HFFc6 (cell line): ENCODE results near the gene FOXJ2. TPM values are rescaled to one million over a fixed set of nuclear protein-coding genes. Genes with fewer than 3 reads are reported as not detected.
"Not testable (repeated sequence)": the region's sequence is repeated elsewhere in the genome, so short reads cannot be mapped to it uniquely, and the experiment has no call there.

Experiments
- DNase-seq: peaks from one replicate; pipeline ENCODE4 v3.0.0-alpha.2; 2018
- H3K27ac Mint-ChIP-seq: 2 replicates; pipeline ENCODE4 v1.8.0; 2020; ENCODE audit warnings: mild to moderate bottlenecking, mixed read lengths
- H3K27me3 Mint-ChIP-seq: 2 replicates; pipeline ENCODE4 v1.8.0; 2021; ENCODE audit warnings: mild to moderate bottlenecking, moderate library complexity, mixed read lengths; ENCODE audit not compliant: insufficient read depth
- H3K36me3 Mint-ChIP-seq: 2 replicates; pipeline ENCODE4 v1.8.0; 2021; ENCODE audit warnings: low read depth, mixed read lengths
- H3K4me1 Mint-ChIP-seq: 2 replicates; pipeline ENCODE4 v1.8.0; 2020; ENCODE audit warnings: low read depth, mixed read lengths
- H3K4me3 Mint-ChIP-seq: 2 replicates; pipeline ENCODE4 v1.8.0; 2020; ENCODE audit warnings: mild to moderate bottlenecking, moderate library complexity, mixed read lengths
- H3K9me3 Mint-ChIP-seq: 2 replicates; pipeline ENCODE4 v1.8.0; 2020; ENCODE audit warnings: mild to moderate bottlenecking, mixed read lengths
- CTCF ChIP-seq: fragments of 200-600 bp; sonication (generic); IDR thresholded peaks from 2 replicates; pipeline ENCODE4 v1.5.0; 2021; ENCODE audit warnings: antibody characterized with exemption, mild to moderate bottlenecking
- total RNA-seq, 6 experiments: library from RNA; stranded (reverse); fragmentation: NEBNext Ultra II Directional; extraction: Animal tissue kit (Norgen Biotek cat#: 25700); gene quantifications; 2 replicates in 1 of 6; 3 replicates in 5 of 6; pipeline ENCODE4 v1.2.3, GENCODE V29; 2021

The FOXJ2 gene
- total RNA-seq, 6 experiments from 2014 or later: 15.3 to 17.5 (median 15.9) TPM

DNA sequence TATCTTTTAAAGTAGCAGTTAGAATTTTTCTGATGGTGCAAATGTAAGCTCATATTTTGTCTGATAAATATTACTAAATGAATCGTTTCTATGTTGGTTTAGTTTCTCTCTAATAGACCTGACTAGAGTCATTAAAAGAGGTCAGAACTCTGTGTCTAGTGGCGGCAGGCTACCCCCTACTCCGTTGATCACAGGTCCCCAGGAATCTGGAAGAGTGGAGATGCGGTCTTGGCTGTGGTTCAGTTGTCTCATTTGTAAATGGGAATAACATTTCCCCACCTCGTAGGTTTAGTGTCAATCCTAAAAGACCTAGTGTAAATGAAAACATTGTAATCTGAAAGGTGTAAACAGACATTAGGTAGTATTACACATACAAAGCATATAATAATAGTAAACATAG, 4.7 kb upstream of the FOXJ2 start:
- Mint-ChIP-seq H3K4me1 (peaks cover 28% of the 10 kb centered on the region), H3K36me3 (no peaks in the 10 kb centered on the region), H3K27ac (peak overlapping the region; percentile 100), H3K9me3 (no peaks in the 10 kb centered on the region), H3K27me3 (no peaks in the 10 kb centered on the region; the same call in 1 of the 2 replicates), H3K4me3 (peak overlapping the region; percentile 95)
- TF ChIP-seq CTCF: no peak
- DNase-seq: no peak

DNA sequence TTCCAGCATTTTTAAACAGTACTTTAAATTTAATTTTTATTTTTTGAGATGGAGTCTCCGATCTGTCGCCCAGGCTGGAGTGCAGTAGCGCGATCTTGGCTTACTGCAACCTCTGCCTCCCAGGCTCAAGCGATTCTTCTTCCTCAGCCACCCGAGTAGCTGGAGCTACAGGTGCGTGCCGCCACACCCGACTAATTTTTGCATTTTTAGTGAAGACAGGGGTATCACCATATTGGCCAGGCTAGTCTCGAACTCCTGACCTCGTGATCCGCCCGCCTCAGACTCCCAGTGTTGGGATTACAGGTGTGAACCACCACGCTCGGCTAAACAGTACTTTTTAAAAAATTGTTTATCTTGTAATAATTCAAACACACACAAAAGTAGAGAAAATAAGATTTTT, 4.2 kb upstream of the FOXJ2 start:
- no peak overlapping the region for H3K4me3 Mint-ChIP-seq
- H3K27me3 Mint-ChIP-seq: no peaks in the 10 kb centered on the region; the same call in 1 of the 2 replicates
- H3K4me1 Mint-ChIP-seq: peaks cover 28% of the 10 kb centered on the region
- no peaks in the 10 kb centered on the region for H3K36me3 Mint-ChIP-seq
- no peak for DNase-seq
- H3K9me3 Mint-ChIP-seq: no peaks in the 10 kb centered on the region
- no peak for TF ChIP-seq CTCF
- no peak overlapping the region for H3K27ac Mint-ChIP-seq

DNA sequence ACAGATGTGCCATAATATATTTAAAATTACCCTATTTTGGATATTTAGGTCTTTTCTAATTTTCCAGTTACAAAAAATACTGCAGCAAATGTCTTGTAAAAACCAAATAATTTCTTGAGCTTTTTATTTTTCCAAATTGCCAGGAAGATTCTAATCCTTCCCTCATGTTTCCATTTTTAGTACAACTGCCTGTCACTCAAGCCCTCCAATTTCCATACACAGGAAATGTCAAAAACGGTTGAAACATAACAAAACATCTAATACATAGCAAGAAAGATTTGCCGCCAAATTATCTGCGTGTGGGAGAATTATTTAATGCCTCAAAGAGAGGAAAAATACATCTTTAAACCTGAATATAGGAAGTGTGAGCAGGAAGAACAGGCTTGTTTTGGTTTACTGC, 2.3 kb upstream of the FOXJ2 start:
- Mint-ChIP-seq H3K4me1 (peaks cover 47% of the 10 kb centered on the region), H3K27me3 (no peaks in the 10 kb centered on the region; the same call in 1 of the 2 replicates), H3K36me3 (no peaks in the 10 kb centered on the region), H3K9me3 (no peaks in the 10 kb centered on the region), H3K27ac (no peak overlapping the region), H3K4me3 (no peak overlapping the region)
- no peak for DNase-seq
- no peak for TF ChIP-seq CTCF

DNA sequence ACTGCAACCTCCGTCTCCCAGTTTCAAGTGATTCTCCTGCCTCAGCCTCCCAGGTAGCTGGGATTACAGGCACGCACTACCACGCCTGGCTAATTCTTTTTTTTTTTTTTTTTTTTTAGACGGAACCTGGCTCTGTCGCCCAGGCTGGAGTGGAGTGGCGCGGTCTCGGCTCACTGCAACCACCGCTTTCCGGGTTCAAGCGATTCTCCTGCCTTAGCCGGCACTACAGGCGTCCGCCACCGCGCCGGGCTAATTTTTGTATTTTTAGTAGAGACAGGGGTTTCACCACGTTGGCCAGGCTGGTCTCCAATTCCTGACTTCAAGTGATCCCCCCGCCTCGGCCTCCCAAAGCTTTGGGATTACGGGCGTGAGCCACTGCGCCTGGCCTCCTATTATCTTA, 1.5 kb upstream of the FOXJ2 start:
- not testable (repeated sequence) for H3K36me3 Mint-ChIP-seq, H3K27me3 Mint-ChIP-seq, H3K9me3 Mint-ChIP-seq, DNase-seq, H3K4me3 Mint-ChIP-seq
- Mint-ChIP-seq H3K4me1 (peaks cover 53% of the 10 kb centered on the region), H3K27ac (0 out of 2 replicates have a peak overlapping the region, but pooled peaks have one; percentile 45)

DNA sequence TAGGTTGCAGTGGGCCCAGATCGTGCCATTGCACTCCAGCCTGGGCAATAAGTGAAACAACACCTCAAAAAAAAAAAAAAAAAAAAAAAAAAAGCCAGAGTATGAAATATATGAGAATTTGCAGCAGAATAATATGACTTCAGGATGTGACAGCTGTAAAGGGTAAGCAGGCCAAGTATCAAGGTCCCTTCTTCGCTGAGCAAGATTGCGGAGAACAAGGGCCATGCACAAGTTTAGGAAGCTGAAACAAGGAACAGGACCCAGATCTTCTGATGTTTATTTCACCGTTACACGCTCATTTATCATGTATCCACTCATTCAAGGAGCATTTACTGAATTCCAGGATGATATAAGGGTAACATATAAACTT, 659 bp upstream of the FOXJ2 start:
- no peak for TF ChIP-seq CTCF
- peak; percentile 7 for DNase-seq
- Mint-ChIP-seq H3K4me3 (peak overlapping the region; percentile 88), H3K4me1 (peaks cover 54% of the 10 kb centered on the region), H3K27me3 (no peaks in the 10 kb centered on the region; the same call in 1 of the 2 replicates), H3K36me3 (peaks cover 5% of the 10 kb centered on the region; the same call in 1 of the 2 replicates), H3K27ac (peak overlapping the region; percentile 79), H3K9me3 (no peaks in the 10 kb centered on the region)

GRCh38 chr12:8033153-8034044, 883 bp downstream of the FOXJ2 start:
- Mint-ChIP-seq H3K36me3 (peaks cover 5% of the 10 kb centered on the region; the same call in 1 of the 2 replicates), H3K27ac (peak overlapping the region; percentile 85), H3K4me1 (peaks cover 58% of the 10 kb centered on the region), H3K4me3 (peak overlapping the region; percentile 93), H3K27me3 (no peaks in the 10 kb centered on the region; the same call in 1 of the 2 replicates), H3K9me3 (no peaks in the 10 kb centered on the region)
- peak; percentile 6; the same call in 1 of the 2 replicates for TF ChIP-seq CTCF
- DNase-seq: peak; percentile 24
